Panc1 (cell line): ENCODE measurements around the gene SPTSSA. TPM values are rescaled to one million over a fixed set of nuclear protein-coding genes. Genes with fewer than 3 reads are reported as not detected.

ENCODE experiments used
- ATAC-seq: fragments of 200-7000 bp; cut with Tn5 transposase; 2 replicates; pipeline ENCODE4 v1.9.1; 2020; ENCODE audit warnings: mild to moderate bottlenecking, moderate library complexity
- BruUV-seq: library from RNA; stranded (reverse); fragments of 400-500 nt; replicated peaks from 2 replicates; lab custom pipeline; 2021; lab: Mats Ljungman, UMichigan
- CTCF ChIA-PET: fragments of 300-600 bp; sonication (Branson Sonifier 250); formaldehyde crosslinking; loops from one replicate; lab custom pipeline; 2022; ENCODE audit warnings: antibody characterized with exemption; lab: Charles Lee
- POLR2A ChIA-PET: fragments of 300-600 bp; sonication (Branson Sonifier 250); formaldehyde crosslinking; loops from one replicate; lab custom pipeline; 2022; ENCODE audit warnings: antibody characterized with exemption; lab: Charles Lee
- DNase-seq: peaks from one replicate; pipeline ENCODE4 v3.0.0-alpha.2; 2010; ENCODE audit warnings: low read depth, low spot score
- H3K27ac ChIP-seq: 2 replicates; pipeline ENCODE4 v1.5.1; 2011; ENCODE audit warnings: mild to moderate bottlenecking, low read length, inconsistent platforms
- H3K27me3 ChIP-seq: fragments of 200-500 bp; sonication (Bioruptor generic); 2 replicates; pipeline ENCODE4 v1.6.0; 2014; ENCODE audit warnings: low read length, inconsistent platforms; ENCODE audit not compliant: control insufficient read depth, insufficient read depth
- H3K36me3 ChIP-seq: fragments of 200-500 bp; sonication (Bioruptor generic); 2 replicates; pipeline ENCODE4 v1.5.1; 2014; ENCODE audit warnings: inconsistent platforms, mild to moderate bottlenecking, low read length, moderate library complexity; ENCODE audit not compliant: control insufficient read depth, insufficient read depth
- H3K4me1 ChIP-seq: 2 replicates; pipeline ENCODE4 v1.5.1; 2011; ENCODE audit warnings: inconsistent platforms, mild to moderate bottlenecking, low read length, moderate library complexity; ENCODE audit not compliant: control insufficient read depth, insufficient read depth
- H3K4me3 ChIP-seq, 2 experiments: 2 replicates each; pipeline ENCODE4 v1.5.1; 2011 to 2012; ENCODE audit warnings: low read depth in 2 of 2, low read length in 2 of 2, mild to moderate bottlenecking in 2 of 2, inconsistent platforms in 1 of 2, moderate library complexity in 1 of 2
- H3K9me3 ChIP-seq: fragments of 200-500 bp; sonication (Bioruptor generic); 2 replicates; pipeline ENCODE4 v1.5.1; 2014; ENCODE audit warnings: low read depth, mild to moderate bottlenecking, inconsistent platforms, low read length, moderate library complexity; ENCODE audit not compliant: control insufficient read depth, insufficient read depth
- POLR2AphosphoS5 ChIP-seq: IDR thresholded peaks from 2 replicates; pipeline ENCODE4 v1.6.1; 2012; ENCODE audit warnings: mild to moderate bottlenecking, low read depth, low read length, moderate library complexity
- SIN3A ChIP-seq: IDR thresholded peaks from 2 replicates; pipeline ENCODE4 v1.6.1; 2012; ENCODE audit warnings: low read depth, mild to moderate bottlenecking, low read length, moderate library complexity, borderline replicate concordance; ENCODE audit not compliant: insufficient read depth
- TCF7L2 ChIP-seq: IDR thresholded peaks from 2 replicates; pipeline ENCODE4 v1.6.1; 2011; ENCODE audit warnings: mild to moderate bottlenecking, low read depth, low read length, inconsistent platforms
- in situ Hi-C: cut with HindIII; loops from 2 replicates; pipeline ENCODE4 v1.10.0; 2016; ENCODE audit warnings: low sequenced_read_pairs, low pct_unique_long_range_greater_than_20kb
- intact Hi-C: fragments of 100-400 bp; cut with micrococcal nuclease; formaldehyde crosslinking; loops from one replicate; pipeline ENCODE4 v1.10.0; 2022; ENCODE audit not compliant: unreplicated experiment
- total RNA-seq: library from RNA; stranded (reverse); gene quantifications from one replicate; pipeline ENCODE4 v1.2.1, GENCODE V29; 2021; ENCODE audit not compliant: unreplicated experiment
- TF ChIP-seq, protein P1 (sequence below), 2 experiments: IDR thresholded peaks; 2 replicates each; pipeline ENCODE4 v1.6.1; 2011 to 2012; ENCODE audit warnings: low read depth in 2 of 2, control low read depth in 1 of 2, low read length in 1 of 2, mild to moderate bottlenecking in 1 of 2, moderate library complexity in 1 of 2; ENCODE audit not compliant: insufficient read depth in 1 of 2
- TF ChIP-seq, protein P2 (sequence below): fragments of 450-650 bp; IDR thresholded peaks from 2 replicates; pipeline ENCODE4 v1.5.1; 2017; ENCODE audit warnings: mild to moderate bottlenecking

SPTSSA gene
- total RNA-seq, 1 experiment from 2014 or later = 15.6 TPM

DNA sequence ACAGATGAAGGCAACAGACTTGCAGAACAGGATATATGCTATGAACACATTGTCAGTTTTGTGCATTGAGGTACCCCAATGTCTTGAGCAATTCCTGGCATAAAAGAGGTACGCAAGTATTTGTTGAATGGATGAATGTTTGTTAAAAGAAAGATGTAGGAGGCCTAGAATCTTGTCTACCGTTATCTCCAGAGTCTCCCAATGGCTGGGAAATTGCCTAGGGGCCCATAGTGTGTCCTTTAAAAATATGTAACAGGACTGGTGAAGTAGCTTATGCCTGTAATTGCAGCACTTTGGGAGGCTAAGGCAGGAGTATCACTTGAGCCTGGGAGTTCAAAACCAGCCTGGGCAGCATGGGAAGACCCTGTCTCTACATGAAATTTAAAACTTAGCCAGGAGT lies 20.4 kb upstream of the SPTSSA start:
- intact Hi-C loops (no loop called here), in situ Hi-C loops (no loop called here)
- no peaks in the 10 kb centered on the region for H3K27me3 ChIP-seq
- no peaks in the 10 kb centered on the region for H3K4me1 ChIP-seq
- H3K27ac ChIP-seq = no peak overlapping the region
- no peaks in the 10 kb centered on the region for H3K36me3 ChIP-seq
- CTCF ChIA-PET = no interaction called here
- no TSS peak for BruUV-seq
- DNase-seq (no peak), ATAC-seq (no peak)
- no peaks in the 10 kb centered on the region for H3K9me3 ChIP-seq
- no peak for TF ChIP-seq TCF7L2
- no peak for TF ChIP-seq POLR2AphosphoS5
- TF ChIP-seq, protein P1, sequence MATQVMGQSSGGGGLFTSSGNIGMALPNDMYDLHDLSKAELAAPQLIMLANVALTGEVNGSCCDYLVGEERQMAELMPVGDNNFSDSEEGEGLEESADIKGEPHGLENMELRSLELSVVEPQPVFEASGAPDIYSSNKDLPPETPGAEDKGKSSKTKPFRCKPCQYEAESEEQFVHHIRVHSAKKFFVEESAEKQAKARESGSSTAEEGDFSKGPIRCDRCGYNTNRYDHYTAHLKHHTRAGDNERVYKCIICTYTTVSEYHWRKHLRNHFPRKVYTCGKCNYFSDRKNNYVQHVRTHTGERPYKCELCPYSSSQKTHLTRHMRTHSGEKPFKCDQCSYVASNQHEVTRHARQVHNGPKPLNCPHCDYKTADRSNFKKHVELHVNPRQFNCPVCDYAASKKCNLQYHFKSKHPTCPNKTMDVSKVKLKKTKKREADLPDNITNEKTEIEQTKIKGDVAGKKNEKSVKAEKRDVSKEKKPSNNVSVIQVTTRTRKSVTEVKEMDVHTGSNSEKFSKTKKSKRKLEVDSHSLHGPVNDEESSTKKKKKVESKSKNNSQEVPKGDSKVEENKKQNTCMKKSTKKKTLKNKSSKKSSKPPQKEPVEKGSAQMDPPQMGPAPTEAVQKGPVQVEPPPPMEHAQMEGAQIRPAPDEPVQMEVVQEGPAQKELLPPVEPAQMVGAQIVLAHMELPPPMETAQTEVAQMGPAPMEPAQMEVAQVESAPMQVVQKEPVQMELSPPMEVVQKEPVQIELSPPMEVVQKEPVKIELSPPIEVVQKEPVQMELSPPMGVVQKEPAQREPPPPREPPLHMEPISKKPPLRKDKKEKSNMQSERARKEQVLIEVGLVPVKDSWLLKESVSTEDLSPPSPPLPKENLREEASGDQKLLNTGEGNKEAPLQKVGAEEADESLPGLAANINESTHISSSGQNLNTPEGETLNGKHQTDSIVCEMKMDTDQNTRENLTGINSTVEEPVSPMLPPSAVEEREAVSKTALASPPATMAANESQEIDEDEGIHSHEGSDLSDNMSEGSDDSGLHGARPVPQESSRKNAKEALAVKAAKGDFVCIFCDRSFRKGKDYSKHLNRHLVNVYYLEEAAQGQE (IDR thresholded peaks at IDR 0.05; ENCODE audit: insufficient read depth in 1 of 2, low read depth in 2 of 2, low read length in 1 of 2) = no peak
- TF ChIP-seq, protein P2, sequence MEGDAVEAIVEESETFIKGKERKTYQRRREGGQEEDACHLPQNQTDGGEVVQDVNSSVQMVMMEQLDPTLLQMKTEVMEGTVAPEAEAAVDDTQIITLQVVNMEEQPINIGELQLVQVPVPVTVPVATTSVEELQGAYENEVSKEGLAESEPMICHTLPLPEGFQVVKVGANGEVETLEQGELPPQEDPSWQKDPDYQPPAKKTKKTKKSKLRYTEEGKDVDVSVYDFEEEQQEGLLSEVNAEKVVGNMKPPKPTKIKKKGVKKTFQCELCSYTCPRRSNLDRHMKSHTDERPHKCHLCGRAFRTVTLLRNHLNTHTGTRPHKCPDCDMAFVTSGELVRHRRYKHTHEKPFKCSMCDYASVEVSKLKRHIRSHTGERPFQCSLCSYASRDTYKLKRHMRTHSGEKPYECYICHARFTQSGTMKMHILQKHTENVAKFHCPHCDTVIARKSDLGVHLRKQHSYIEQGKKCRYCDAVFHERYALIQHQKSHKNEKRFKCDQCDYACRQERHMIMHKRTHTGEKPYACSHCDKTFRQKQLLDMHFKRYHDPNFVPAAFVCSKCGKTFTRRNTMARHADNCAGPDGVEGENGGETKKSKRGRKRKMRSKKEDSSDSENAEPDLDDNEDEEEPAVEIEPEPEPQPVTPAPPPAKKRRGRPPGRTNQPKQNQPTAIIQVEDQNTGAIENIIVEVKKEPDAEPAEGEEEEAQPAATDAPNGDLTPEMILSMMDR = no peak
- TF ChIP-seq SIN3A = no peak
- no peak overlapping the region for H3K4me3 ChIP-seq
- POLR2A ChIA-PET = no interaction called here

DNA sequence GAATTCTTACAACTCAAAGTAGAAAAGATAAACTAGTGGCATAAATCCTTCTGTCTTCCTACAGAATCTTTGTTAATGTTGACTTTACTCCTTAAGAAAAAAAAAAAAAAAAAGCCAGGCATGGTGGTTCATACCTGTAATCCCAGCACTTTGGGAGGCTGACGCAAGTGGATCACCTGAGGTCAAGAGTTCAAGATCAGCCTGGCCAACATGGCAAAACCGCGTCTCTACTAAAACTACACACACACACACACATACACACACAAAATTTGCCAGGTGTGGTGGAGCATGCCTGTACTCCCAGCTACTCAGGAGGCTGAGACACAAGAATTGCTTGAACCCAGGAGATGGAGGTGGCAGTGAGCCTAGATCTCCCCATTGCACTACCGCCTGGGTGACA lies 17.7 kb upstream of the SPTSSA start:
- H3K9me3 ChIP-seq = no peaks in the 10 kb centered on the region
- BruUV-seq = no TSS peak
- DNase-seq (no peak), ATAC-seq (no peak)
- intact Hi-C loops = no loop called here
- POLR2A ChIA-PET = no interaction called here
- no peak overlapping the region for H3K4me3 ChIP-seq
- TF ChIP-seq POLR2AphosphoS5 = no peak
- TF ChIP-seq, protein P1 (IDR thresholded peaks at IDR 0.05; ENCODE audit: insufficient read depth in 1 of 2, low read depth in 2 of 2, low read length in 1 of 2) = no peak
- TF ChIP-seq SIN3A = no peak
- TF ChIP-seq, protein P2 = no peak
- TF ChIP-seq TCF7L2 = no peak
- in situ Hi-C loops = no loop called here
- no peak overlapping the region for H3K27ac ChIP-seq
- H3K36me3 ChIP-seq = no peaks in the 10 kb centered on the region
- no peaks in the 10 kb centered on the region for H3K27me3 ChIP-seq
- CTCF ChIA-PET = no interaction called here
- no peaks in the 10 kb centered on the region for H3K4me1 ChIP-seq
